B cell (primary cell): ENCODE measurements around the gene NAA15. TPM values are rescaled to one million over a fixed set of nuclear protein-coding genes. Genes with fewer than 3 reads are reported as not detected.

Source experiments
- ATAC-seq: fragments of 200-7000 bp; cut with Tn5 transposase; one replicate; pipeline ENCODE4 v1.10.0; 2021; ENCODE audit warnings: low read depth, mild to moderate bottlenecking, moderate number of reproducible peaks, moderate library complexity
- CTCF ChIA-PET: fragments of 350-600 bp; sonication (Branson Sonifier 250); formaldehyde crosslinking; loops from one replicate; lab custom pipeline; 2021; ENCODE audit warnings: antibody characterized with exemption, inconsistent platforms; lab: Charles Lee
- POLR2A ChIA-PET: fragments of 350-600 bp; sonication (Branson Sonifier 250); formaldehyde crosslinking; loops from one replicate; lab custom pipeline; 2021; ENCODE audit warnings: antibody characterized with exemption; lab: Charles Lee
- DNase-seq: peaks from one replicate; pipeline ENCODE4 v3.0.0; 2013
- H2AFZ ChIP-seq: 2 replicates; pipeline ENCODE4 v1.6.1; 2012; ENCODE audit warnings: mild to moderate bottlenecking, low read depth, low read length; ENCODE audit not compliant: insufficient read depth, poor library complexity, severe bottlenecking
- H3K27ac ChIP-seq, 2 donors: 1 replicate in 1 of 2; 2 replicates in 1 of 2; pipeline ENCODE4 v1.5.1; 2012 to 2013; ENCODE audit warnings: low read length in 2 of 2, mild to moderate bottlenecking in 2 of 2, moderate library complexity in 1 of 2
- H3K27me3 ChIP-seq, 4 experiments: fragments of 200-600 bp in 1 of 4; sonication (generic) in 1 of 4; replicated peaks in 1 of 4; 1 replicate in 2 of 4; 2 replicates in 2 of 4; pipeline versions ENCODE4 v1.6.1 to v1.7.0; 2013 to 2016; ENCODE audit warnings: low read length in 3 of 4, mild to moderate bottlenecking in 2 of 4, mixed read lengths in 1 of 4, moderate library complexity in 1 of 4; ENCODE audit not compliant: insufficient read depth in 4 of 4, control insufficient read depth in 3 of 4; ENCODE audit errors: control extremely low read depth in 1 of 4
- H3K36me3 ChIP-seq, 2 experiments: replicated peaks in 1 of 2; 1 replicate in 1 of 2; 2 replicates in 1 of 2; pipeline versions ENCODE4 v1.6.1 to v1.7.1; 2013; ENCODE audit warnings: low read length in 1 of 2; ENCODE audit not compliant: insufficient read depth in 2 of 2, control insufficient read depth in 1 of 2; ENCODE audit errors: control extremely low read depth in 1 of 2, extremely low read depth in 1 of 2
- H3K4me1 ChIP-seq, 2 donors: fragments of 200-600 bp in 1 of 2; sonication (generic) in 1 of 2; 1 replicate in 1 of 2; 2 replicates in 1 of 2; pipeline versions ENCODE4 v1.5.1 to v1.6.1; 2013 to 2017; ENCODE audit warnings: low read length in 2 of 2; ENCODE audit not compliant: control insufficient read depth in 2 of 2, insufficient read depth in 2 of 2
- H3K4me2 ChIP-seq: replicated peaks from 2 replicates; pipeline ENCODE3; 2012; ENCODE audit warnings: mild to moderate bottlenecking, low read depth, low read length; ENCODE audit not compliant: poor library complexity, severe bottlenecking
- H3K4me3 ChIP-seq, 5 experiments: fragments of 200-600 bp in 1 of 5; sonication (generic) in 1 of 5; 1 replicate in 3 of 5; 2 replicates in 2 of 5; pipeline versions ENCODE4 v1.5.1 to v1.7.0; 2011 to 2016; ENCODE audit warnings: low read length in 4 of 5, mild to moderate bottlenecking in 4 of 5, low read depth in 2 of 5, control low read depth in 1 of 5, moderate library complexity in 1 of 5; ENCODE audit not compliant: insufficient read depth in 1 of 5; ENCODE audit errors: control extremely low read depth in 1 of 5, extremely low read depth in 1 of 5
- H3K79me2 ChIP-seq: fragments of 200-600 bp; sonication (generic); one replicate; pipeline ENCODE4 v1.6.0; 2016; ENCODE audit warnings: low read length; ENCODE audit not compliant: control insufficient read depth, insufficient read depth
- H3K9ac ChIP-seq: fragments of 200-600 bp; sonication (generic); 2 replicates; pipeline ENCODE4 v1.6.1; 2017; ENCODE audit warnings: mild to moderate bottlenecking, low read length, moderate library complexity
- H3K9me3 ChIP-seq, 3 donors: one replicate each; pipeline versions ENCODE4 v1.6.1 to v1.7.1; 2013; ENCODE audit warnings: low read length in 2 of 3; ENCODE audit not compliant: control insufficient read depth in 2 of 3, insufficient read depth in 1 of 3; ENCODE audit errors: control extremely low read depth in 1 of 3
- H4K20me1 ChIP-seq: 2 replicates; pipeline ENCODE4 v1.6.0; 2012; ENCODE audit warnings: mild to moderate bottlenecking, low read length; ENCODE audit not compliant: insufficient read depth, control insufficient read depth, poor library complexity, severe bottlenecking
- H3K27ac Mint-ChIP-seq: one replicate; pipeline ENCODE4 v1.8.0; 2021; ENCODE audit warnings: mixed read lengths
- H3K27me3 Mint-ChIP-seq: one replicate; pipeline ENCODE4 v1.8.0; 2021; ENCODE audit warnings: mixed read lengths
- H3K4me1 Mint-ChIP-seq: one replicate; pipeline ENCODE4 v1.8.0; 2021; ENCODE audit warnings: mixed read lengths
- H3K4me3 Mint-ChIP-seq: one replicate; pipeline ENCODE4 v1.8.0; 2021; ENCODE audit warnings: mixed read lengths
- H3K9me3 Mint-ChIP-seq: one replicate; pipeline ENCODE4 v1.8.0; 2022; ENCODE audit warnings: mixed read lengths; ENCODE audit not compliant: insufficient read depth
- EZH2 ChIP-seq: IDR thresholded peaks from 2 replicates; pipeline ENCODE4 v1.6.1; 2012; ENCODE audit warnings: borderline replicate concordance, low read depth, mild to moderate bottlenecking, moderate library complexity, low read length; ENCODE audit not compliant: insufficient read depth, poor library complexity, severe bottlenecking
- WGBS: methylation state at CpG from one replicate; pipeline ENCODE4 v1.1.5; 2013; ENCODE audit warnings: missing lambda C conversion rate; ENCODE audit not compliant: insufficient coverage; 5-methylcytosine and 5-hydroxymethylcytosine counted together
- intact Hi-C: fragments of 100-400 bp; cut with micrococcal nuclease; formaldehyde crosslinking; loops from one replicate; pipeline ENCODE4 v1.10.0; 2022
- polyA plus RNA-seq: library from polyadenylated mRNA; depleted of rRNA; stranded (reverse); fragments of >200 nt; gene quantifications from 2 replicates; pipeline ENCODE4 v1.2.3, GENCODE V29; 2012
- total RNA-seq, 2 donors: library from RNA; stranded (reverse); fragments of 120-200 nt in 1 of 2; gene quantifications; 1 replicate in 1 of 2; 2 replicates in 1 of 2; pipeline versions ENCODE4 v1.2.3 to v1.2.4, GENCODE V29; 2013 to 2022
- TF ChIP-seq, protein P1 (sequence below): fragments of 200-600 bp; IDR thresholded peaks from one replicate; pipeline ENCODE4 v1.8.0; 2022; ENCODE audit warnings: antibody characterized with exemption, mild to moderate bottlenecking

The NAA15 gene
- total and polyA plus RNA-seq, 2 donors (not counting 1 experiment from before 2014, with no cell fraction given), result 10.0 to 56.7 TPM

DNA sequence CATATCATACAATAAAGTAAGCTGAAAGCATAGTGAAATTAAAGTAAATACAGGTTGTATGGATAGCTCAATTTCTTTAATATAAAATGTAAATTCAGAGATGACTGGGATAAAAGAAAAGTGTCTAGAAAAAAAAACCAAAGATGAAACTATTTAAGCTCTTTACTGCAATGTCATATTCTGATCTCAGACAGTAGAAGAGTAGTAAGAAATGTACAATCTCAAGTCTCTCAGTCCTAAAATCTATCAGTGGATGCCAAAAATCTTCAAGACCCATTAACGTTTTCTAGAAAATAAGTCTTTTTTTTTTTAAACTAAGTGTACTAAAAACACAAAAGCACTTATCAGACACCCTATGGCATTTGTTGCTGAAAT lies 35.1 kb upstream of the NAA15 start:
- peaks cover 10 to 11% of the 10 kb centered on the region in 2 donors for H3K4me1 ChIP-seq
- H3K27me3 ChIP-seq, result no peaks in the 10 kb centered on the region
- H4K20me1 ChIP-seq, result no peaks in the 10 kb centered on the region
- H3K9me3 ChIP-seq, result no peaks in the 10 kb centered on the region
- no peak for DNase-seq
- Mint-ChIP-seq H3K9me3 (no peaks in the 10 kb centered on the region), H3K4me1 (peaks cover 13% of the 10 kb centered on the region), H3K4me3 (peak overlapping the region; percentile 80), H3K27ac (no peak overlapping the region), H3K27me3 (no peaks in the 10 kb centered on the region)
- ATAC-seq, result no peak
- intact Hi-C loops, result loop anchor here (1.0 to 5.0 kb wide), 3 partner anchors 15 to 39 kb away; partner anchors contain the start of gene MGARP
- peak overlapping the region; percentile 41 for H3K9ac ChIP-seq
- H3K36me3 ChIP-seq, result no peaks in the 10 kb centered on the region
- H3K79me2 ChIP-seq, result no peaks in the 10 kb centered on the region
- peak overlapping the region; percentile 74 for H2AFZ ChIP-seq
- no peak overlapping the region for H3K27ac ChIP-seq
- TF ChIP-seq EZH2, result no peak
- TF ChIP-seq, protein P1, sequence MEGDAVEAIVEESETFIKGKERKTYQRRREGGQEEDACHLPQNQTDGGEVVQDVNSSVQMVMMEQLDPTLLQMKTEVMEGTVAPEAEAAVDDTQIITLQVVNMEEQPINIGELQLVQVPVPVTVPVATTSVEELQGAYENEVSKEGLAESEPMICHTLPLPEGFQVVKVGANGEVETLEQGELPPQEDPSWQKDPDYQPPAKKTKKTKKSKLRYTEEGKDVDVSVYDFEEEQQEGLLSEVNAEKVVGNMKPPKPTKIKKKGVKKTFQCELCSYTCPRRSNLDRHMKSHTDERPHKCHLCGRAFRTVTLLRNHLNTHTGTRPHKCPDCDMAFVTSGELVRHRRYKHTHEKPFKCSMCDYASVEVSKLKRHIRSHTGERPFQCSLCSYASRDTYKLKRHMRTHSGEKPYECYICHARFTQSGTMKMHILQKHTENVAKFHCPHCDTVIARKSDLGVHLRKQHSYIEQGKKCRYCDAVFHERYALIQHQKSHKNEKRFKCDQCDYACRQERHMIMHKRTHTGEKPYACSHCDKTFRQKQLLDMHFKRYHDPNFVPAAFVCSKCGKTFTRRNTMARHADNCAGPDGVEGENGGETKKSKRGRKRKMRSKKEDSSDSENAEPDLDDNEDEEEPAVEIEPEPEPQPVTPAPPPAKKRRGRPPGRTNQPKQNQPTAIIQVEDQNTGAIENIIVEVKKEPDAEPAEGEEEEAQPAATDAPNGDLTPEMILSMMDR, result no peak
- peak overlapping the region in 3 of 5 experiments; percentile 25 to 50 (median 45) for H3K4me3 ChIP-seq
- POLR2A ChIA-PET, result interaction anchor here (1.3 kb wide), 1 partner anchor 35 kb away, joined by 3 read pairs; the partner anchor contains the start of gene NAA15
- H3K4me2 ChIP-seq, result peak overlapping the region; percentile 66
- no CpG with 5 or more reads among the region's 1 CpG for WGBS
- CTCF ChIA-PET, result interaction anchor here (1.2 to 2.5 kb wide), 5 partner anchors 10 to 236 kb away, joined by 3 to 17 read pairs (median 6); partner anchors contain the start of gene NAA15

DNA sequence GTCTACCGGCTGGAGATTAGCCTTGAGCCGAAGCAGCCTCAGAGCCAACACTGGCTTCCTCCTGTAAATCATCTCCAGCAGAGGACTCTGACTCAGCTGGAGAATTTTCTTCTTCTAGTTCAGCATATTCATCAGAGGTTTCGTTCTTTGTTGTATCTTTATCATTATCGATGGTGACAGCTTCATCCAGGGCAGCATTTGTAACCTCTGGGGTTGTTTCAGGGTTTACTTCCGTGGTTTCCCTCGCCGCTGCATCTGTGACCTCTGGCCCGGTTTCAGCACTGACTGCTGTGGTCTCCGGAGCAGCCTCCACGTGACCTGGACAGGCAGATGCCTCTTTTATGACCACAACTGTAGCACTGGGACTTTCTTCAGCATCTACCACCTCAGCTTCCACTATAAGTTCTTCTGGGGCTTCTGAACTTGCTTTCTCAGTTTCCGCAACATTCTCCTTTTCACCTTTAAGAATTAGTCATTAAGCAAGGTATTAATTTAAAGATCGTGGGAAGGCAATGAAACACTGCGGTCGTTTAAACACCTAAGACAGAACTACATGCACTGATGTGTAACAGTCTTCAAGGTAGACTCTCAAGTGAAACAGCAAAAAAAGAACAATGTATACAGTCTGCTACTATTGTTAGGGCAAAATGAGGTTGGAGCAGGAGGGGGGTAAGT lies 34.6 kb upstream of the NAA15 start:
- H3K9me3 ChIP-seq, result no peaks in the 10 kb centered on the region
- peaks cover 10 to 11% of the 10 kb centered on the region in 2 donors for H3K4me1 ChIP-seq
- no peaks in the 10 kb centered on the region for H3K27me3 ChIP-seq
- no peak for TF ChIP-seq EZH2
- TF ChIP-seq, protein P1, result no peak
- intact Hi-C loops, result loop anchor here (1.0 to 5.0 kb wide), 3 partner anchors 14 to 39 kb away; partner anchors contain the start of gene MGARP
- H3K9me3 Mint-ChIP-seq, result no peaks in the 10 kb centered on the region
- H4K20me1 ChIP-seq, result no peaks in the 10 kb centered on the region
- 2% methylated on average over 8 of the region's 14 CpGs for WGBS
- DNase-seq (peak; percentile 76), ATAC-seq (peak; percentile 97)
- no peaks in the 10 kb centered on the region for H3K36me3 ChIP-seq
- H3K4me3 ChIP-seq, result peak overlapping the region in 4 of 5 experiments; percentile 14 to 50 (median 35)
- H3K9ac ChIP-seq, result peak overlapping the region; percentile 41
- H3K4me1 Mint-ChIP-seq, result peaks cover 13% of the 10 kb centered on the region
- no peaks in the 10 kb centered on the region for H3K79me2 ChIP-seq
- no peaks in the 10 kb centered on the region for H3K27me3 Mint-ChIP-seq
- H3K27ac Mint-ChIP-seq, result peak overlapping the region; percentile 51
- H3K27ac ChIP-seq, result no peak overlapping the region
- ChIA-PET CTCF (interaction anchor here (1.2 to 2.5 kb wide), 4 partner anchors 9 to 236 kb away, joined by 5 to 17 read pairs (median 6); no protein-coding TSS in a partner anchor), POLR2A (interaction anchor here (1.3 kb wide), 1 partner anchor 34 kb away, joined by 3 read pairs; the partner anchor contains the start of gene NAA15)
- H3K4me2 ChIP-seq, result peak overlapping the region; percentile 66
- H3K4me3 Mint-ChIP-seq, result peak overlapping the region; percentile 80
- peak overlapping the region; percentile 74 for H2AFZ ChIP-seq
